Measurements from ENCODE around the gene NR2F6. TPM values are rescaled to one million over a fixed set of nuclear protein-coding genes. Genes with fewer than 3 reads are reported as not detected.

Gene NR2F6
- total RNA-seq, result 100 to 1,000 TPM in 1 of 4 donors, 10 to 100 TPM in 3; 57.2 to 119 (median 83.6) TPM

DNA sequence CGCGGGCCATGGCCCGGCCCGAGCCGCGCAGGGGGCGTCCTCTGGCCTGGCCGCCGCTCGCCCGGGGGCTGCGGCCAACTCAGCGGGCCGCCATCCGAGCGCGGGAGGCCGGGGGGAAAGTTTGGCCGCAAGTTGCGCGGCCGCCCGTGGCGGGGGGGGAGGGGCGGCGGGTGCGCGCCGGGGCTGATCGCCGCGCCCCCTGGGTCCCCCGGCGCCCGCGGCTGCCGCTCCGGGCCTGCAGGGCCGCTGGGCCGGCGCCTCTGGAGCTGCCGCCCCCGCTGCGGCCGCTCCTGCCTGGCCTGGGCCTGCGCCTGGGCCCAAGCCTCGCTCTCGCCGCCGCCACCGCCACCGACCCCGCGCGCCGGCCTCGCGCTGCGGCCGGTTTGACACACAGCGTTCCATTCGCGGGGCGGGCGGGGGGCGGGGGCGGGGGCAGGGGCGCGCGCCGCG lies at the start of gene NR2F6:
Gene NR2F6 (minus strand): TSS at position 385 of the 450 bp plus-strand sequence. CDS start 699 bp downstream, outside the sequence.
- peak within 1 kb of the TSS; percentile 55 for H3K4me3 ChIP-seq (ENCODE audit: low read depth, poor library complexity, severe bottlenecking)
- 0% methylated on average over 11 of the region's 72 CpGs; no CpG with 5 or more reads in 1 of the 2 donors for WGBS, 2 donors
- TF ChIP-seq, protein P1, sequence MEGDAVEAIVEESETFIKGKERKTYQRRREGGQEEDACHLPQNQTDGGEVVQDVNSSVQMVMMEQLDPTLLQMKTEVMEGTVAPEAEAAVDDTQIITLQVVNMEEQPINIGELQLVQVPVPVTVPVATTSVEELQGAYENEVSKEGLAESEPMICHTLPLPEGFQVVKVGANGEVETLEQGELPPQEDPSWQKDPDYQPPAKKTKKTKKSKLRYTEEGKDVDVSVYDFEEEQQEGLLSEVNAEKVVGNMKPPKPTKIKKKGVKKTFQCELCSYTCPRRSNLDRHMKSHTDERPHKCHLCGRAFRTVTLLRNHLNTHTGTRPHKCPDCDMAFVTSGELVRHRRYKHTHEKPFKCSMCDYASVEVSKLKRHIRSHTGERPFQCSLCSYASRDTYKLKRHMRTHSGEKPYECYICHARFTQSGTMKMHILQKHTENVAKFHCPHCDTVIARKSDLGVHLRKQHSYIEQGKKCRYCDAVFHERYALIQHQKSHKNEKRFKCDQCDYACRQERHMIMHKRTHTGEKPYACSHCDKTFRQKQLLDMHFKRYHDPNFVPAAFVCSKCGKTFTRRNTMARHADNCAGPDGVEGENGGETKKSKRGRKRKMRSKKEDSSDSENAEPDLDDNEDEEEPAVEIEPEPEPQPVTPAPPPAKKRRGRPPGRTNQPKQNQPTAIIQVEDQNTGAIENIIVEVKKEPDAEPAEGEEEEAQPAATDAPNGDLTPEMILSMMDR (IDR thresholded peaks at IDR 0.05), result no peak
- TF ChIP-seq POLR2A (IDR thresholded peaks at IDR 0.05), result no peak
- intact Hi-C loops (cut with DNase I; ENCODE audit: low total_unique reads), result no loop called here
- DNase-seq (ENCODE audit: low spot score in 2 of 2), result no peak

DNA sequence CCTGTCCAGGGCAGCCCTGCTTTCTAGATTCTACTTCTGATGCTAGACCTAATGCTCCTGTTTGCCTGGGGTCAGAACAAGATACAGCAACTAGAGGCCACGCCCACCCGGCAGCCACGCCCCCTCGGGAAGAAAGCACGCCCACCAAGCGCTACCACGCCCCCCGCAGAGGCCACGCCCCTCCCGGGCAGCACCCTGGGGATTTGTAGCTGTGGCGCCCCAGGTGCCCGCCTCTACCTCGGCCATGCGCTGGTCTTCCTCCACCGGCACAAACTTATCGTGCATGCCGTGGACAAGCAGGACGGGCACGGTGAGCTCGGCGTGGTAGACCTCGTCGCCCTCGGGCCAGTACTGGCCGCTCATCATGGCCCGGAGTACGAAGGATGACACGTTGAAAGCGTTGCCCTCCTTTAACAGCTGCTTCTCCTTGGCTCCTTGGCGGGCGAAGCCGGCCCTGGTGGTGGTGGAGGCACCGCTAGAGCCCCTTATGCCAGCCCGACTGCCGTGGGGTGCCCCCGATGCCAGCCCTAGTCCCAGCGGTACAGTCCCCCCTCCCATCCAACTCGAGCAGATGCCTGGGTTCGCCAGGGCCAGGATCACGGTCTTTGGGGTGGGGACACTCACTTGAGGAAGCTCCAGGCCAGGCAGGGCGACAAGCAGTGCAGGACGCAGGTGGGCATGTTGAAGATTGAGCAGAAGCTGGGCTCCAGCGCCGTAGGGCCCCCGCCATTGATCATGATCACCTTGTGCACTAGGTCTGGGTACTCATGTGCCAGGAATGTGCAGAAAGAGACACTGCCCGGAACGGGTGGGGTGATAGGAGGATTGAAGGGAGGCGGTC lies 48.6 kb upstream of the NR2F6 start:
- no peak for DNase-seq (ENCODE audit: low spot score in 2 of 2)
- TF ChIP-seq POLR2A (IDR thresholded peaks at IDR 0.05), result no peak
- WGBS, 2 donors, result 81 to 82% methylated on average over 46 to 48 of the region's 48 CpGs
- intact Hi-C loops (cut with DNase I; ENCODE audit: low total_unique reads), result loop anchor here (10.0 kb wide), 1 partner anchor 91 kb away; no protein-coding TSS in a partner anchor
- H3K4me3 ChIP-seq (ENCODE audit: low read depth, poor library complexity, severe bottlenecking), result no peak overlapping the region

DNA sequence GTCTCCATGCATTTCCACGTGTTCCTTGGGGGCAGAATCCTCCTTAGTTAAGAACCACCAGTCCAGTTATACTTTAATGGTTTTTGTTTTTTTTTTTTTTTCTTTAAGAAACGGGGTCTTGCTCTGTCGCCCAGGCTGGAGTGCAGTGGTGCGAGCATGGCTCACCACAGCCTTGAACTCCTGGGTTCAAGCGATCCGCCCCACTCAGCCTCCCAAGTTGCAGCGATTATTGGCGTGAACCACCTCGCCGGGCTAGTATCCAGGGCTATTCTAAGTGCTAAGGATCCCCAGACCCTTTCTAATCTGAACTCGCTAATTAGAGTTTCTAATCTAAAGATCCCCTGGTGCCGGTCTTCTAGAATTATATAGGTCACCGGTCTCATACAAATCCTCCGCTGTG lies 47.9 kb upstream of the NR2F6 start:
- TF ChIP-seq, protein P1 (IDR thresholded peaks at IDR 0.05), result no peak
- TF ChIP-seq POLR2A (IDR thresholded peaks at IDR 0.05), result no peak
- 86 to 91% methylated on average over 14 of the region's 14 CpGs for WGBS, 2 donors
- no peak for DNase-seq (ENCODE audit: low spot score in 2 of 2)
- intact Hi-C loops (cut with DNase I; ENCODE audit: low total_unique reads), result loop anchor here (10.0 kb wide), 1 partner anchor 91 kb away; no protein-coding TSS in a partner anchor
- no peak overlapping the region for H3K4me3 ChIP-seq (ENCODE audit: low read depth, poor library complexity, severe bottlenecking)

DNA sequence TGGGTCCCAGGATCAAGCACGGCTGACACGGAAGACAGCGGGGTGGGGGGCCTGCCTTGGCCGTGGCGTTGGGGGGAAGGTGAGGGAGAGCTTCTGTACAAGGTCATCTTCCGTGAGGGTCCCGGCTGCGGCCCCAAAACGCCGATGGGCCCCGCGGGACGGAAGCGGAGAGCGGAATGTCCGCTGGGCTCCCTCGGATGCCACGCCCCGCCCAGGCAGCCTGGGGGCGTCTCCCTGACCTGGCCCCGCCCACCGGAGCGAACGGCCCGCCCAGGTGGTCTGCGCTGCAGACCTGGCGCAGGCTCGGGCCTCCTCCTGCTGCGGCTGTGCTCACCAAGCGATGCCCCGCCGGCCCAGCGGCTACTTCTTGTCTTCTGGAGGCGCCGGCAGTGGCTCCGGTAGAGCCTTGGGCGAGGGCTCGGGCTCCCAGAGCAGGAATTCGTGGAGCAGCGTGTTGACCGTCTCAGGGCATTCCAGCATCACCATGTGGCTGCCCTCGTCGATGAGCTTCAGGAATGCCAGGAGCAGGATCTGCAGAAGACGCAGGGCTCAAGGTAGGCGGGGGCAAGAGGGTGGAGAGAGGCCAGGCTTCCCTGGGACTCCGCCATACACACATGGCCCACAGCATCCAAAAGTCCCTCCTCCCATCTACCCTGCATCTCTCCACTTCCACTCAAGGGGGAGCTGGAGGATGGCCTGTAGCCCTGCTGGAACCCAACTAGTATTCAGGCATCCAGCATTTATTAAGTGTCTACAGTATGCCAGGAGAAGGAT lies 46.8 kb upstream of the NR2F6 start:
- peak overlapping the region; percentile 6 for H3K4me3 ChIP-seq (ENCODE audit: low read depth, poor library complexity, severe bottlenecking)
- intact Hi-C loops (cut with DNase I; ENCODE audit: low total_unique reads), result loop anchor here (10.0 kb wide), 1 partner anchor 92 kb away; no protein-coding TSS in a partner anchor
- 0 to 3% methylated on average over 18 to 21 of the region's 46 CpGs for WGBS, 2 donors
- TF ChIP-seq, protein P1 (IDR thresholded peaks at IDR 0.05), result no peak
- no peak for TF ChIP-seq POLR2A (IDR thresholded peaks at IDR 0.05)
- peak; percentile 65 to 93 for DNase-seq (ENCODE audit: low spot score in 2 of 2)

DNA sequence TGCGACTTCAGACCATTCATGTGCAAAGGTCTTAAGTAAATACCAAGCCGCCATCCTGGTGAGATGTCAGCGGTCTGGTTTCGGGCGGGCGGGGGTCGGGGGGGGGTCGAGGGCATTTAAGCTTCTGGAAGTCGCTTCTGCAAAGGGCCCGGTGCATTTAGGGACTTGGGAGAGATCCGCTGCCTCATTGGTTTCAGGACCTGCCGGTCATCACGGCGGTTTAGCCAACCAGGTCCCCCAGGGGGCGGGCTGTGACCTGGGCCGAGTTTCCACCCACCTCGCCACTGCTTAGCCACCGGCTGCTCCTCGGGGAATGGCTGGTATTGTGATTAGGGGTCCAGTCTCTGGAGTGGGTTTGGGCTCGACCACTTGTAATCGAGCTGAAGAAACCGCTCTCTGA lies 43.8 kb upstream of the NR2F6 start:
- no peak overlapping the region for H3K4me3 ChIP-seq (ENCODE audit: low read depth, poor library complexity, severe bottlenecking)
- 29 to 32% methylated on average over 21 to 22 of the region's 22 CpGs for WGBS, 2 donors
- intact Hi-C loops (cut with DNase I; ENCODE audit: low total_unique reads), result loop anchor here (10.0 kb wide), 1 partner anchor 85 kb away; no protein-coding TSS in a partner anchor
- no peak for DNase-seq (ENCODE audit: low spot score in 2 of 2)
- no peak for TF ChIP-seq POLR2A (IDR thresholded peaks at IDR 0.05)
- TF ChIP-seq, protein P1 (IDR thresholded peaks at IDR 0.05), result no peak

All from lower leg skin (tissue), 4 donors.